ENCODE data around the gene APOO. TPM values are rescaled to one million over a fixed set of nuclear protein-coding genes. Genes with fewer than 3 reads are reported as not detected.
A peak's percentile ranks its signal among the peaks of the same experiment; 100 is the strongest.

Gene APOO
- total RNA-seq, 1 donor from 2014 or later = 36.2 TPM

GRCh38 chrX:23788521-23788920, 119.2 kb downstream of the APOO start:
- Mint-ChIP-seq H3K36me3 (ENCODE audit: unreplicated experiment) (no peaks in the 10 kb centered on the region), H3K4me1 (ENCODE audit: low read depth, unreplicated experiment) (peaks cover 7% of the 10 kb centered on the region), H3K4me3 (ENCODE audit: unreplicated experiment) (no peak overlapping the region), H3K27me3 (ENCODE audit: unreplicated experiment) (no peaks in the 10 kb centered on the region), H3K9me3 (ENCODE audit: unreplicated experiment) (peaks cover 1% of the 10 kb centered on the region), H3K27ac (ENCODE audit: unreplicated experiment) (no peak overlapping the region)
- TF ChIP-seq CTCF (IDR thresholded peaks at IDR 0.05; ENCODE audit: partially characterized antibody, unreplicated experiment) = no peak
- DNase-seq = no peak

- Mint-ChIP-seq H3K36me3 (ENCODE audit: unreplicated experiment) (no peaks in the 10 kb centered on the region), H3K27me3 (ENCODE audit: unreplicated experiment) (no peaks in the 10 kb centered on the region), H3K4me3 (ENCODE audit: unreplicated experiment) (no peak overlapping the region), H3K4me1 (ENCODE audit: low read depth, unreplicated experiment) (peaks cover 4% of the 10 kb centered on the region), H3K27ac (ENCODE audit: unreplicated experiment) (no peak overlapping the region), H3K9me3 (ENCODE audit: unreplicated experiment) (no peaks in the 10 kb centered on the region)
- no peak for DNase-seq
- no peak for TF ChIP-seq CTCF (IDR thresholded peaks at IDR 0.05; ENCODE audit: partially characterized antibody, unreplicated experiment)
Observed at GRCh38 chrX:23787745-23788118, 120.0 kb downstream of the APOO start.

GRCh38 chrX:23786268-23786815, 121.4 kb downstream of the APOO start:
- Mint-ChIP-seq H3K27ac (ENCODE audit: unreplicated experiment) (no peak overlapping the region), H3K4me3 (ENCODE audit: unreplicated experiment) (no peak overlapping the region), H3K36me3 (ENCODE audit: unreplicated experiment) (no peaks in the 10 kb centered on the region), H3K27me3 (ENCODE audit: unreplicated experiment) (no peaks in the 10 kb centered on the region), H3K4me1 (ENCODE audit: low read depth, unreplicated experiment) (peaks cover 4% of the 10 kb centered on the region), H3K9me3 (ENCODE audit: unreplicated experiment) (no peaks in the 10 kb centered on the region)
- TF ChIP-seq CTCF (IDR thresholded peaks at IDR 0.05; ENCODE audit: partially characterized antibody, unreplicated experiment) = no peak
- DNase-seq = no peak

GRCh38 chrX:23785580-23785979, 122.2 kb downstream of the APOO start:
- Mint-ChIP-seq H3K27ac (ENCODE audit: unreplicated experiment) (no peak overlapping the region), H3K4me1 (ENCODE audit: low read depth, unreplicated experiment) (peaks cover 4% of the 10 kb centered on the region), H3K9me3 (ENCODE audit: unreplicated experiment) (no peaks in the 10 kb centered on the region), H3K36me3 (ENCODE audit: unreplicated experiment) (no peaks in the 10 kb centered on the region), H3K4me3 (ENCODE audit: unreplicated experiment) (no peak overlapping the region), H3K27me3 (ENCODE audit: unreplicated experiment) (no peaks in the 10 kb centered on the region)
- no peak for DNase-seq
- TF ChIP-seq CTCF (IDR thresholded peaks at IDR 0.05; ENCODE audit: partially characterized antibody, unreplicated experiment) = no peak

GRCh38 chrX:23784470-23785331, 123.0 kb downstream of the APOO start:
- Mint-ChIP-seq H3K36me3 (ENCODE audit: unreplicated experiment) (no peaks in the 10 kb centered on the region), H3K4me3 (ENCODE audit: unreplicated experiment) (peak overlapping the region; percentile 90), H3K9me3 (ENCODE audit: unreplicated experiment) (no peaks in the 10 kb centered on the region), H3K4me1 (ENCODE audit: low read depth, unreplicated experiment) (peaks cover 4% of the 10 kb centered on the region), H3K27me3 (ENCODE audit: unreplicated experiment) (no peaks in the 10 kb centered on the region), H3K27ac (ENCODE audit: unreplicated experiment) (no peak overlapping the region)
- no peak for DNase-seq
- TF ChIP-seq CTCF (IDR thresholded peaks at IDR 0.05; ENCODE audit: partially characterized antibody, unreplicated experiment) = no peak

Measured in glutamatergic neuron (in vitro differentiated cells).